PC-9 (cell line): ENCODE measurements around the gene TTC7B. TPM values are rescaled to one million over a fixed set of nuclear protein-coding genes. Genes with fewer than 3 reads are reported as not detected.

Experiments used
- BruUV-seq: library from RNA; stranded (reverse); fragments of 400-500 nt; replicated peaks from 2 replicates; lab custom pipeline; 2021; lab: Mats Ljungman, UMichigan
- CTCF ChIA-PET: fragments of 300-600 bp; sonication (Branson Sonifier 250); formaldehyde crosslinking; loops from one replicate; lab custom pipeline; 2022; ENCODE audit warnings: antibody characterized with exemption; lab: Charles Lee
- POLR2A ChIA-PET: fragments of 300-600 bp; sonication (Branson Sonifier 250); formaldehyde crosslinking; loops from one replicate; lab custom pipeline; 2022; ENCODE audit warnings: antibody characterized with exemption; ENCODE audit not compliant: unreplicated experiment; lab: Charles Lee
- DNase-seq, 2 experiments: peaks; one replicate each; pipeline versions ENCODE4 v3.0.0 to v3.0.0-alpha.2; 2015 to 2022; ENCODE audit warnings: mixed read lengths in 1 of 2
- H2AFZ ChIP-seq: fragments of 200-600 bp; sonication (generic); 2 replicates; pipeline ENCODE4 v1.8.1; 2017; ENCODE audit warnings: antibody characterized with exemption
- H3F3A ChIP-seq: fragments of 200-600 bp; sonication (generic); 2 replicates; pipeline ENCODE4 v1.8.1; 2017; ENCODE audit warnings: antibody characterized with exemption, mild to moderate bottlenecking, low read depth; ENCODE audit not compliant: insufficient read depth
- H3K27ac ChIP-seq: fragments of 200-600 bp; sonication (generic); 2 replicates; pipeline ENCODE4 v1.6.1; 2016; ENCODE audit warnings: mixed run types
- H3K27me3 ChIP-seq: fragments of 200-600 bp; sonication (generic); 2 replicates; pipeline ENCODE4 v1.6.1; 2016; ENCODE audit warnings: low read depth, mixed run types; ENCODE audit not compliant: insufficient read depth
- H3K36me3 ChIP-seq: fragments of 200-600 bp; sonication (generic); 2 replicates; pipeline ENCODE4 v1.6.1; 2016; ENCODE audit warnings: low read depth, mixed run types
- H3K4me1 ChIP-seq: fragments of 200-600 bp; sonication (generic); replicated peaks from 2 replicates; pipeline ENCODE4 v1.6.1; 2016; ENCODE audit warnings: mixed run types; ENCODE audit not compliant: insufficient read depth
- H3K4me2 ChIP-seq: fragments of 200-600 bp; sonication (generic); 2 replicates; pipeline ENCODE4 v1.6.1; 2017; ENCODE audit warnings: mixed run types
- H3K4me3 ChIP-seq: fragments of 200-600 bp; sonication (generic); 2 replicates; pipeline ENCODE4 v1.6.1; 2016; ENCODE audit warnings: mixed run types
- H3K79me2 ChIP-seq: fragments of 200-600 bp; sonication (generic); 2 replicates; pipeline ENCODE4 v1.6.1; 2017; ENCODE audit warnings: low read depth, mixed run types
- H3K9me2 ChIP-seq: fragments of 200-600 bp; sonication (generic); 2 replicates; pipeline ENCODE4 v1.8.1; 2017; ENCODE audit warnings: mild to moderate bottlenecking; ENCODE audit not compliant: insufficient read depth
- H3K9me3 ChIP-seq: fragments of 200-600 bp; sonication (generic); 2 replicates; pipeline ENCODE4 v1.8.1; 2016; ENCODE audit warnings: low read depth; ENCODE audit not compliant: insufficient read depth
- H4K20me1 ChIP-seq: fragments of 200-600 bp; sonication (generic); 2 replicates; pipeline ENCODE4 v1.8.1; 2017; ENCODE audit not compliant: insufficient read depth
- CTCF ChIP-seq: fragments of 200-600 bp; sonication (generic); conservative IDR thresholded peaks from 2 replicates; pipeline ENCODE4 v1.6.1; 2017; ENCODE audit warnings: mixed run types, antibody characterized with exemption, mild to moderate bottlenecking, moderate library complexity
- EZH2 ChIP-seq: fragments of 200-600 bp; sonication (generic); IDR thresholded peaks from 2 replicates; pipeline ENCODE4 v1.8.0; 2017; ENCODE audit warnings: antibody characterized with exemption, low read depth
- intact Hi-C: fragments of 100-400 bp; cut with micrococcal nuclease; formaldehyde crosslinking; loops from one replicate; pipeline ENCODE4 v1.10.0; 2022; ENCODE audit not compliant: unreplicated experiment
- total RNA-seq: library from RNA; stranded (reverse); gene quantifications from 2 replicates; pipeline ENCODE4 v1.2.3, GENCODE V29; 2021

TTC7B gene
- total RNA-seq, 1 experiment from 2014 or later, result 6.8 TPM

DNA sequence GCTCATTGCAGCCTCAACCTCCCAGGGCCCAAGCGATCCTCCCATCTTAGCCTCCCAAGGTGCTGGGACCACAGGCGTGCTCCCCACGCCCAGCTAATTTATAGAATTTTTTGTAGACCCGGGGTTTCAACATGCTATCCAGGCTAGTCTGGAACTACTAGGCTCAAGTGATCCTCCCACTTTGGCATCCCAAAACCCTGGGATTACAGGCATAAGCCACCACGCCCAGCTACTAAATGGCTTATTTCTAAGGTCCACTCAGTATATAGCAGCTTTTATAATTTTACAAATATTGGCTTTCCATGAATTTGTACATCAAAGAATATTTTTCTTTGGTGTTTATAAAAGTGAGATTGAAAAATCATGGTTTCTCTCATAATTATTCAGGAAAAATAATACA lies 167.8 kb downstream of the TTC7B start:
- H3K4me1 ChIP-seq, result peaks cover 24% of the 10 kb centered on the region
- H3K79me2 ChIP-seq, result no peaks in the 10 kb centered on the region
- no peak for TF ChIP-seq CTCF
- TF ChIP-seq EZH2, result no peak
- no peak overlapping the region for H2AFZ ChIP-seq
- no peak overlapping the region for H3K27ac ChIP-seq
- no peak for DNase-seq
- ChIA-PET POLR2A (no interaction called here), CTCF (no interaction called here)
- intact Hi-C loops, result loop anchor here (5.0 kb wide), 1 partner anchor 136 kb away; no protein-coding TSS in a partner anchor
- no peaks in the 10 kb centered on the region for H3K9me2 ChIP-seq
- no peaks in the 10 kb centered on the region for H3K9me3 ChIP-seq
- no peak overlapping the region for H3K4me3 ChIP-seq
- no peak overlapping the region for H3K4me2 ChIP-seq
- H3K27me3 ChIP-seq, result no peaks in the 10 kb centered on the region
- BruUV-seq, result no TSS peak
- H3F3A ChIP-seq, result peaks cover 12% of the 10 kb centered on the region; the same call in 1 of the 2 replicates
- H4K20me1 ChIP-seq, result no peaks in the 10 kb centered on the region
- no peaks in the 10 kb centered on the region for H3K36me3 ChIP-seq

DNA sequence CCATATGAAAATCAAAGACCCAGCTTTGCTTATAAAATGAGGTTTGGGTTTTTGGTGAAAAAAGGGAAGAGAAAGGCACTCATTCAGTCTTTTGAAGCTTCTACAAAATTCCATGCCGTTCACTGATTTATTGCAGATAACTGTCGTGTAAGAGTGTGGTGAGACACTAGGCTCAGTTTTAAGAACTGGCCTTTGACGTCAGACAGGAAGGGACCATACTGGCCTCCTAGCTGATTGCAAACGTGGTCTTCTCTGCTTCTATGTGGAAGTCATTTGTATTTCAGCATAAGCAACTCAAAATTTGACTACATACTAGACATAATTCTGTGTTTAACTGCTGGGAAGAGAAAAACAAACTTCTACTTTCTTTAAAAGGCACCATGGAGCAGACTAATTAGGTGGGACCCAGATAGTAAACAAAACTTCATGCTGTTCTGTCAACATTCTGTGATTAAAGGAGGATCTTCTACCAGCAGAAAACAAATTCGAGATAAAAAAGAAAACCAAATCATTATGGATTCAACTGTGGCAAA lies 168.7 kb downstream of the TTC7B start:
- TF ChIP-seq CTCF, result no peak
- TF ChIP-seq EZH2, result no peak
- POLR2A ChIA-PET, result no interaction called here
- H3K9me3 ChIP-seq, result no peaks in the 10 kb centered on the region
- no peak overlapping the region for H3K27ac ChIP-seq
- CTCF ChIA-PET, result no interaction called here
- peaks cover 12% of the 10 kb centered on the region; the same call in 1 of the 2 replicates for H3F3A ChIP-seq
- intact Hi-C loops, result loop anchor here (5.0 kb wide), 1 partner anchor 135 kb away; no protein-coding TSS in a partner anchor
- no peaks in the 10 kb centered on the region for H4K20me1 ChIP-seq
- no peak overlapping the region for H3K4me3 ChIP-seq
- peaks cover 25% of the 10 kb centered on the region for H3K4me1 ChIP-seq
- no peaks in the 10 kb centered on the region for H3K79me2 ChIP-seq
- no peaks in the 10 kb centered on the region for H3K9me2 ChIP-seq
- H3K27me3 ChIP-seq, result no peaks in the 10 kb centered on the region
- H3K4me2 ChIP-seq, result no peak overlapping the region
- H3K36me3 ChIP-seq, result no peaks in the 10 kb centered on the region
- H2AFZ ChIP-seq, result no peak overlapping the region
- no TSS peak for BruUV-seq
- no peak for DNase-seq

DNA sequence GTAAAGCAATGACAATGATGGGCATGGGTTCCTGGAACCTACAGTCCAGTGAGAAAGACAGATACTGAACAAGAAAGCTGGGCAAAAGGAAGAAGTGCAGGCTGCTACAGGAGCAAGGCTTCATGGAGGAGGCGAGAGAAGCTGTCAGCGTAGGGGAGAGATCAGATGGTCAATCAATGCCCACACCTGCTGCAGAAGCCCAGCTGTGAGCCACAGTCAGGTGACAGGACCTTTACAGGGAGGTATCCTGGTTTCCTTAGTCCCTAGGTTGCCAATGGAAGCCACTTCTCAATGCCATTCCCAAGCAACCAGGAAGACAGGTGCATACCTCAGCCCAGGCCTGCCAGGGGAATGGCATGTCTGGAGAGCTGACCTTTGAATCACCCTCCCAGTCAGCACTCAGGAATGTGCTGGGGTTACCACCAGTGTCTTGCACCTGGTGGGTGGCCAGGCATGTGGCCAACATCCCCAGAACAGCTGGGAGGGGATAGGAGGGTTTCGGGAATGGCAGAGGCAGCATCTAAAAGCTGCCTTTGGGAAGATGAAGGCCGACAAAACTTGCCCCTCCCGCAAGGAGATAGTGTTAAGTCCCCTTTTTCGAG lies 170.3 kb downstream of the TTC7B start:
- no TSS peak for BruUV-seq
- TF ChIP-seq EZH2, result no peak
- no peak for TF ChIP-seq CTCF
- no peaks in the 10 kb centered on the region for H3K79me2 ChIP-seq
- H3K9me2 ChIP-seq, result no peaks in the 10 kb centered on the region
- ChIA-PET CTCF (no interaction called here), POLR2A (no interaction called here)
- H3K9me3 ChIP-seq, result no peaks in the 10 kb centered on the region
- H2AFZ ChIP-seq, result no peak overlapping the region
- peaks cover 31% of the 10 kb centered on the region for H3K4me1 ChIP-seq
- H3K4me3 ChIP-seq, result no peak overlapping the region
- peak overlapping the region; percentile 47 for H3K4me2 ChIP-seq
- H3K36me3 ChIP-seq, result no peaks in the 10 kb centered on the region
- H3K27ac ChIP-seq, result peak overlapping the region; percentile 36; the same call in 1 of the 2 replicates
- H3K27me3 ChIP-seq, result no peaks in the 10 kb centered on the region
- H4K20me1 ChIP-seq, result no peaks in the 10 kb centered on the region
- DNase-seq, result peak; percentile 75 to 94
- H3F3A ChIP-seq, result peaks cover 12% of the 10 kb centered on the region; the same call in 1 of the 2 replicates
- intact Hi-C loops, result loop anchor here (5.0 kb wide), 1 partner anchor 134 kb away; no protein-coding TSS in a partner anchor
